Testis (tissue), 3 donors: Measurements from ENCODE around the gene ATP2B2. TPM values are rescaled to one million over a fixed set of nuclear protein-coding genes. Genes with fewer than 3 reads are reported as not detected.

Source experiments
- DNase-seq: peaks from one replicate; pipeline ENCODE4 v3.0.0-alpha.2; 2019
- H3K27ac ChIP-seq, 2 donors: fragments of 200-600 bp; sonication (generic); one replicate each; pipeline ENCODE4 v1.5.1; 2019
- H3K27me3 ChIP-seq: fragments of 200-600 bp; sonication (generic); one replicate; pipeline ENCODE4 v1.5.1; 2019
- H3K36me3 ChIP-seq: fragments of 200-600 bp; sonication (generic); one replicate; pipeline ENCODE4 v1.5.1; 2017; ENCODE audit warnings: low read depth; ENCODE audit errors: missing control alignments
- H3K4me1 ChIP-seq: fragments of 200-600 bp; sonication (generic); one replicate; pipeline ENCODE4 v1.5.1; 2019
- H3K4me3 ChIP-seq, 2 donors: fragments of 200-600 bp; sonication (generic); one replicate each; pipeline ENCODE4 v1.5.1; 2017 to 2019
- H3K9me3 ChIP-seq: fragments of 200-600 bp; sonication (generic); one replicate; pipeline ENCODE4 v1.5.1; 2017
- POLR2A ChIP-seq: fragments of 450-650 bp; IDR thresholded peaks from one replicate; pipeline ENCODE4 v1.6.1; 2017; ENCODE audit warnings: antibody characterized with exemption, mild to moderate bottlenecking, moderate library complexity
- WGBS, 2 donors: methylation state at CpG; one replicate each; pipeline ENCODE4 v1.1.5; 2018; 5-methylcytosine and 5-hydroxymethylcytosine counted together
- intact Hi-C: fragments of 100-400 bp; cut with DNase I; formaldehyde crosslinking; loops from one replicate; pipeline ENCODE4 v1.15.1; 2023; ENCODE audit warnings: low total_unique reads
- polyA plus RNA-seq: library from polyadenylated mRNA; stranded (reverse); fragments of 350-450 nt; fragmentation: Illumina TruSeq; extraction: RNeasy Lipid Tissue Mini Kit (QIAGEN cat#74804); gene quantifications from one replicate; pipeline ENCODE4 v1.2.3, GENCODE V29; 2014; ENCODE audit warnings: low read depth, low replicate concordance; ENCODE audit not compliant: insufficient read depth
- total RNA-seq, 2 donors: library from RNA; depleted of rRNA; stranded (reverse); fragments of >200 nt; gene quantifications; one replicate each; pipeline ENCODE4 v1.2.3, GENCODE V29; 2016
- TF ChIP-seq, protein P1 (sequence below), 3 experiments: fragments of 450-650 bp in 2 of 3; fragments of 200-600 bp in 1 of 3; sonication (generic) in 1 of 3; IDR thresholded peaks; one replicate each; pipeline ENCODE4 v1.5.1; 2016 to 2019; ENCODE audit warnings: antibody characterized with exemption in 3 of 3, mild to moderate bottlenecking in 2 of 3, moderate library complexity in 1 of 3

Gene ATP2B2
- total and polyA plus RNA-seq, 3 donors from 2014 or later, result 1.1 to 2.9 (median 1.8) TPM

- Histone ChIP-seq H3K36me3 (no peaks in the 10 kb centered on the region), H3K4me3 (no peak overlapping the region), H3K4me1 (no peaks in the 10 kb centered on the region), H3K27ac (no peak overlapping the region), H3K27me3 (no peaks in the 10 kb centered on the region), H3K9me3 (no peaks in the 10 kb centered on the region)
- DNase-seq, result no peak
- TF ChIP-seq POLR2A, result no peak
- TF ChIP-seq, protein P1, sequence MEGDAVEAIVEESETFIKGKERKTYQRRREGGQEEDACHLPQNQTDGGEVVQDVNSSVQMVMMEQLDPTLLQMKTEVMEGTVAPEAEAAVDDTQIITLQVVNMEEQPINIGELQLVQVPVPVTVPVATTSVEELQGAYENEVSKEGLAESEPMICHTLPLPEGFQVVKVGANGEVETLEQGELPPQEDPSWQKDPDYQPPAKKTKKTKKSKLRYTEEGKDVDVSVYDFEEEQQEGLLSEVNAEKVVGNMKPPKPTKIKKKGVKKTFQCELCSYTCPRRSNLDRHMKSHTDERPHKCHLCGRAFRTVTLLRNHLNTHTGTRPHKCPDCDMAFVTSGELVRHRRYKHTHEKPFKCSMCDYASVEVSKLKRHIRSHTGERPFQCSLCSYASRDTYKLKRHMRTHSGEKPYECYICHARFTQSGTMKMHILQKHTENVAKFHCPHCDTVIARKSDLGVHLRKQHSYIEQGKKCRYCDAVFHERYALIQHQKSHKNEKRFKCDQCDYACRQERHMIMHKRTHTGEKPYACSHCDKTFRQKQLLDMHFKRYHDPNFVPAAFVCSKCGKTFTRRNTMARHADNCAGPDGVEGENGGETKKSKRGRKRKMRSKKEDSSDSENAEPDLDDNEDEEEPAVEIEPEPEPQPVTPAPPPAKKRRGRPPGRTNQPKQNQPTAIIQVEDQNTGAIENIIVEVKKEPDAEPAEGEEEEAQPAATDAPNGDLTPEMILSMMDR (IDR thresholded peaks at IDR 0.05), result no peak
- intact Hi-C loops, result no loop called here
- WGBS, 2 donors, result 82 to 90% methylated on average over 5 to 8 of the region's 8 CpGs
Observed at GRCh38 chr3:10407361-10407760, 98.0 kb downstream of the ATP2B2 start.

- no peaks in the 10 kb centered on the region for H3K9me3 ChIP-seq
- no peak overlapping the region for H3K27ac ChIP-seq
- no peaks in the 10 kb centered on the region for H3K27me3 ChIP-seq
- no peak for DNase-seq
- intact Hi-C loops, result no loop called here
- no peaks in the 10 kb centered on the region for H3K36me3 ChIP-seq
- no peaks in the 10 kb centered on the region for H3K4me1 ChIP-seq
- TF ChIP-seq, protein P1 (IDR thresholded peaks at IDR 0.05), result no peak
- no peak for TF ChIP-seq POLR2A
- H3K4me3 ChIP-seq, result no peak overlapping the region
- WGBS, 2 donors, result 78% methylated on average over 5 to 6 of the region's 6 CpGs
Observed at GRCh38 chr3:10406414-10406813, 99.0 kb downstream of the ATP2B2 start.

DNA sequence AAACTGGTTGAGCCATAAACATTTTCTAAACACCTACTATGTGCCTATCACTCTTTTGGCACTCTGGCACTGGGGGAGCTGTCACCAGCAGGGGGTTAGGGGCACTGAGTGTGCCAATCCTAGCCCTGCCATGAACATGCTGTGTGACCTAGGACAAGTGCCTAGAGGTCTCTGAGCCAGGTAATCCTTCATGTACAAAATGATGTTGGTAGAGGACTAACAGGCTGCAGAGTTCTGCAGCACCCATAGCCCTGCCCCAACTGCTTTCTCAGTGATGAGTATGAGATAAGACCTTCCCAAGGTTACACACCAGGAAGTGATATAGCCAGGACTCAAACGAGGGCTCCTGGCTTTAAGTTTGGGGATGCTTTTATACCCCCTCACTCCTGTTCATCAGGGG is 99.6 kb downstream of the ATP2B2 start:
- Histone ChIP-seq H3K27ac (no peak overlapping the region), H3K4me1 (no peaks in the 10 kb centered on the region), H3K9me3 (no peaks in the 10 kb centered on the region), H3K27me3 (no peaks in the 10 kb centered on the region), H3K4me3 (no peak overlapping the region), H3K36me3 (no peaks in the 10 kb centered on the region)
- TF ChIP-seq POLR2A, result no peak
- TF ChIP-seq, protein P1 (IDR thresholded peaks at IDR 0.05), result no peak
- WGBS, 2 donors, result 47% methylated on average over 1 of the region's 1 CpG; no CpG with 5 or more reads in 1 of the 2 donors
- DNase-seq, result no peak
- intact Hi-C loops, result no loop called here

GRCh38 chr3:10404876-10405275 is 100.5 kb downstream of the ATP2B2 start:
- Histone ChIP-seq H3K9me3 (no peaks in the 10 kb centered on the region), H3K27ac (no peak overlapping the region), H3K4me1 (no peaks in the 10 kb centered on the region), H3K27me3 (no peaks in the 10 kb centered on the region), H3K36me3 (no peaks in the 10 kb centered on the region), H3K4me3 (no peak overlapping the region)
- 66 to 90% methylated on average over 3 of the region's 3 CpGs for WGBS, 2 donors
- DNase-seq, result no peak
- intact Hi-C loops, result no loop called here
- no peak for TF ChIP-seq POLR2A
- TF ChIP-seq, protein P1 (IDR thresholded peaks at IDR 0.05), result no peak

GRCh38 chr3:10404377-10404776 is 101.0 kb downstream of the ATP2B2 start:
- intact Hi-C loops, result no loop called here
- Histone ChIP-seq H3K27ac (no peak overlapping the region), H3K4me3 (no peak overlapping the region), H3K27me3 (no peaks in the 10 kb centered on the region), H3K36me3 (no peaks in the 10 kb centered on the region), H3K4me1 (no peaks in the 10 kb centered on the region), H3K9me3 (no peaks in the 10 kb centered on the region)
- WGBS, 2 donors, result 72 to 76% methylated on average over 4 of the region's 4 CpGs
- TF ChIP-seq, protein P1 (IDR thresholded peaks at IDR 0.05), result no peak
- TF ChIP-seq POLR2A, result no peak
- no peak for DNase-seq
